ENCODE measurements around the gene PCSK1. TPM values are rescaled to one million over a fixed set of nuclear protein-coding genes. Genes with fewer than 3 reads are reported as not detected.

PCSK1 gene
- total RNA-seq, 1 donor from 2014 or later, result 13.6 TPM

DNA sequence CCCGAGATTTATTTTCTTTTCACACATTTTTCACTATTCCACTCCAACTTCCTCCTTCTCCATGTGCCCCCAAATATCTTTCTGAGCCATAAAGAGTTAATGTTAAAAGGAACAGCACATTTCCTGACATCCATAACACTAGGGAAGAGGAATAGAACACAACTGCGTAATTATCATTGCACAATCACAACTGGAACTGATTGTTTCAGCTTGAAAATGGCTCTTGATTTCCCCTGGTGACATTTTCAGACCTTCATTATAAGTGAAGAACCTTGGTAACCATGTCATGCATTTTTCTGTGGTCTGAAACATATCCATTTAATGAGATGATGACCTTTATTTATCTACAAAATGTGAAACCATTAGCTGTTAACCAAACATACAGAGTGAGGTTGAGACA lies 82.4 kb downstream of the PCSK1 start:
- H3K36me3 Mint-ChIP-seq, result no peaks in the 10 kb centered on the region
- H3K4me1 Mint-ChIP-seq (ENCODE audit: unreplicated experiment), result no peaks in the 10 kb centered on the region
- H3K4me3 Mint-ChIP-seq, result no peak overlapping the region
- H3K9me3 Mint-ChIP-seq, result no peaks in the 10 kb centered on the region
- TF ChIP-seq, protein P1, sequence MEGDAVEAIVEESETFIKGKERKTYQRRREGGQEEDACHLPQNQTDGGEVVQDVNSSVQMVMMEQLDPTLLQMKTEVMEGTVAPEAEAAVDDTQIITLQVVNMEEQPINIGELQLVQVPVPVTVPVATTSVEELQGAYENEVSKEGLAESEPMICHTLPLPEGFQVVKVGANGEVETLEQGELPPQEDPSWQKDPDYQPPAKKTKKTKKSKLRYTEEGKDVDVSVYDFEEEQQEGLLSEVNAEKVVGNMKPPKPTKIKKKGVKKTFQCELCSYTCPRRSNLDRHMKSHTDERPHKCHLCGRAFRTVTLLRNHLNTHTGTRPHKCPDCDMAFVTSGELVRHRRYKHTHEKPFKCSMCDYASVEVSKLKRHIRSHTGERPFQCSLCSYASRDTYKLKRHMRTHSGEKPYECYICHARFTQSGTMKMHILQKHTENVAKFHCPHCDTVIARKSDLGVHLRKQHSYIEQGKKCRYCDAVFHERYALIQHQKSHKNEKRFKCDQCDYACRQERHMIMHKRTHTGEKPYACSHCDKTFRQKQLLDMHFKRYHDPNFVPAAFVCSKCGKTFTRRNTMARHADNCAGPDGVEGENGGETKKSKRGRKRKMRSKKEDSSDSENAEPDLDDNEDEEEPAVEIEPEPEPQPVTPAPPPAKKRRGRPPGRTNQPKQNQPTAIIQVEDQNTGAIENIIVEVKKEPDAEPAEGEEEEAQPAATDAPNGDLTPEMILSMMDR (conservative IDR thresholded peaks at IDR 0.05), result no peak
- H3K27me3 Mint-ChIP-seq, result peaks cover 18% of the 10 kb centered on the region
- no peak for DNase-seq (ENCODE audit: extremely low spot score, unreplicated experiment)
- no peak overlapping the region for H3K27ac Mint-ChIP-seq

DNA sequence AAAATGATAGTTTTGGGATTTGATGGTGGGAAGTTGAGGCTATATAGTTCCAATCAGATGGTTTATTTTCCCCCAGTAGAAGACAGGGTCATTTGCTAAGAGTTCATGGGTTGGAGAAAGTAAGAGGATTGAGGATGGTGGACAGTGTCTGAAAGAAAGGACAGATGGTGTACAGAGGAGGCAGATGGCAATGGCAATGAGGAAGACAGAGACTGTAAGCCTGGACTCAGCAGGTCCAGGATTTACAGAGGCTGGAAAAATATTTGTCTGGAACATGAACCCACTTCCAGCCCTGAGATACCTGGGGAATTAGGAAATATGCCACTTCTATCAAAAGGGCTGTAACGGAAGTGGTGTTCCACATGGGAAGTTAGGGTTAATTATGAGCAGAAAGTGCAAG lies 84.5 kb downstream of the PCSK1 start:
- TF ChIP-seq, protein P1 (conservative IDR thresholded peaks at IDR 0.05), result no peak
- Mint-ChIP-seq H3K4me1 (ENCODE audit: unreplicated experiment) (no peaks in the 10 kb centered on the region), H3K9me3 (no peaks in the 10 kb centered on the region), H3K27me3 (peaks cover 25% of the 10 kb centered on the region), H3K36me3 (no peaks in the 10 kb centered on the region), H3K4me3 (no peak overlapping the region), H3K27ac (no peak overlapping the region)
- DNase-seq (ENCODE audit: extremely low spot score, unreplicated experiment), result no peak

- peaks cover 26% of the 10 kb centered on the region for H3K27me3 Mint-ChIP-seq
- no peak overlapping the region for H3K4me3 Mint-ChIP-seq
- H3K27ac Mint-ChIP-seq, result no peak overlapping the region
- H3K36me3 Mint-ChIP-seq, result no peaks in the 10 kb centered on the region
- H3K4me1 Mint-ChIP-seq (ENCODE audit: unreplicated experiment), result no peaks in the 10 kb centered on the region
- no peaks in the 10 kb centered on the region for H3K9me3 Mint-ChIP-seq
- no peak for DNase-seq (ENCODE audit: extremely low spot score, unreplicated experiment)
- TF ChIP-seq, protein P1 (conservative IDR thresholded peaks at IDR 0.05), result no peak
Observed at GRCh38 chr5:96347502-96348292, 85.4 kb downstream of the PCSK1 start.

- TF ChIP-seq, protein P1 (conservative IDR thresholded peaks at IDR 0.05), result peak; percentile 76
- no peaks in the 10 kb centered on the region for H3K36me3 Mint-ChIP-seq
- no peak overlapping the region for H3K4me3 Mint-ChIP-seq
- peaks cover 20% of the 10 kb centered on the region for H3K27me3 Mint-ChIP-seq
- H3K9me3 Mint-ChIP-seq, result no peaks in the 10 kb centered on the region
- no peak for DNase-seq (ENCODE audit: extremely low spot score, unreplicated experiment)
- H3K4me1 Mint-ChIP-seq (ENCODE audit: unreplicated experiment), result no peaks in the 10 kb centered on the region
- no peak overlapping the region for H3K27ac Mint-ChIP-seq
Observed at GRCh38 chr5:96344678-96345577, 88.1 kb downstream of the PCSK1 start.

DNA sequence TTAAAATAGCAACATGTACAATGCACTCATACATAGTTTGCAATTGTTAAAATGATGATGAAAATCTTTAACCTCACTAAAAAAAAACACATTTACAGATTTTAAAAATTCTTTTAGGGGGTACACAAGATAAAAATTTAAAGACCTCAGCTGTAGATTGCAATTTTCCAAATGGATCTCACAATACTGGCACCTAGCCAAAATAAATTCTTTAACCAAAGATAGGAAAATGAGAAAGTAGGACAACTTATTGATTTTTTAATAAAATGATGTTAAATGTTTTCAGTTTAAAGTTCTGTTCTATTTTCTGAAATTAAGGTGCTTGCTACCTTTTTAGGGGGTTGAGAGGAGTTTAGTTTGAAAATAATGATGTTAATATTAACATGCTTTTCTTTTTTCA lies 90.0 kb downstream of the PCSK1 start:
- TF ChIP-seq, protein P1 (conservative IDR thresholded peaks at IDR 0.05), result no peak
- H3K9me3 Mint-ChIP-seq, result no peaks in the 10 kb centered on the region
- H3K4me3 Mint-ChIP-seq, result no peak overlapping the region
- peaks cover 23% of the 10 kb centered on the region for H3K27me3 Mint-ChIP-seq
- H3K27ac Mint-ChIP-seq, result no peak overlapping the region
- no peaks in the 10 kb centered on the region for H3K36me3 Mint-ChIP-seq
- H3K4me1 Mint-ChIP-seq (ENCODE audit: unreplicated experiment), result no peaks in the 10 kb centered on the region
- DNase-seq (ENCODE audit: extremely low spot score, unreplicated experiment), result no peak

Measured in type B pancreatic cell (in vitro differentiated cells).